Panc1 (cell line): ENCODE results near the gene ISM1.

Experiments
- CTCF ChIP-seq: fragments of 450-650 bp; IDR thresholded peaks from 2 replicates; pipeline ENCODE4 v1.5.1; 2017; ENCODE audit warnings: mild to moderate bottlenecking
- POLR2AphosphoS5 ChIP-seq: IDR thresholded peaks from 2 replicates; pipeline ENCODE4 v1.6.1; 2012; ENCODE audit warnings: mild to moderate bottlenecking, low read depth, low read length, moderate library complexity
- REST ChIP-seq, 2 experiments: IDR thresholded peaks; 2 replicates each; pipeline ENCODE4 v1.6.1; 2011 to 2012; ENCODE audit warnings: low read depth in 2 of 2, control low read depth in 1 of 2, low read length in 1 of 2, mild to moderate bottlenecking in 1 of 2, moderate library complexity in 1 of 2; ENCODE audit not compliant: insufficient read depth in 1 of 2
- SIN3A ChIP-seq: IDR thresholded peaks from 2 replicates; pipeline ENCODE4 v1.6.1; 2012; ENCODE audit warnings: low read depth, mild to moderate bottlenecking, low read length, moderate library complexity, borderline replicate concordance; ENCODE audit not compliant: insufficient read depth
- TCF7L2 ChIP-seq: IDR thresholded peaks from 2 replicates; pipeline ENCODE4 v1.6.1; 2011; ENCODE audit warnings: mild to moderate bottlenecking, low read depth, low read length, inconsistent platforms

- no peak for TF ChIP-seq POLR2AphosphoS5
- no peak for TF ChIP-seq CTCF
- TF ChIP-seq REST (IDR thresholded peaks at IDR 0.05; ENCODE audit: insufficient read depth in 1 of 2, low read depth in 2 of 2, low read length in 1 of 2), result no peak
- TF ChIP-seq TCF7L2, result no peak
- TF ChIP-seq SIN3A, result no peak
Measured at GRCh38 chr20:13295637-13296036, 74.6 kb downstream of the ISM1 start.
